Upper lobe of left lung (tissue), 4 donors: ENCODE measurements around the gene NTN1.

Experiments used
- EP300 ChIP-seq, 4 donors: sonication (generic); formaldehyde crosslinking; IDR thresholded peaks; one replicate each; pipeline ENCODE4 v1.5.1; 2017; ENCODE audit warnings: antibody characterized with exemption in 4 of 4, control low read depth in 2 of 4
- POLR2A ChIP-seq, 4 donors: fragments of 450-650 bp; IDR thresholded peaks; one replicate each; pipeline ENCODE4 v1.5.1; 2016 to 2017; ENCODE audit warnings: antibody characterized with exemption in 4 of 4, mild to moderate bottlenecking in 2 of 4
- POLR2AphosphoS5 ChIP-seq, 2 donors: sonication (generic); formaldehyde crosslinking; IDR thresholded peaks; one replicate each; pipeline ENCODE4 v1.5.1; 2017; ENCODE audit warnings: antibody characterized with exemption in 2 of 2
- TF ChIP-seq, protein P1 (sequence below), 6 experiments: fragments of 450-650 bp in 4 of 6; fragments of 200-600 bp in 2 of 6; sonication (generic) in 2 of 6; IDR thresholded peaks; one replicate each; pipeline ENCODE4 v1.5.1; 2016 to 2019; ENCODE audit warnings: antibody characterized with exemption in 6 of 6

DNA sequence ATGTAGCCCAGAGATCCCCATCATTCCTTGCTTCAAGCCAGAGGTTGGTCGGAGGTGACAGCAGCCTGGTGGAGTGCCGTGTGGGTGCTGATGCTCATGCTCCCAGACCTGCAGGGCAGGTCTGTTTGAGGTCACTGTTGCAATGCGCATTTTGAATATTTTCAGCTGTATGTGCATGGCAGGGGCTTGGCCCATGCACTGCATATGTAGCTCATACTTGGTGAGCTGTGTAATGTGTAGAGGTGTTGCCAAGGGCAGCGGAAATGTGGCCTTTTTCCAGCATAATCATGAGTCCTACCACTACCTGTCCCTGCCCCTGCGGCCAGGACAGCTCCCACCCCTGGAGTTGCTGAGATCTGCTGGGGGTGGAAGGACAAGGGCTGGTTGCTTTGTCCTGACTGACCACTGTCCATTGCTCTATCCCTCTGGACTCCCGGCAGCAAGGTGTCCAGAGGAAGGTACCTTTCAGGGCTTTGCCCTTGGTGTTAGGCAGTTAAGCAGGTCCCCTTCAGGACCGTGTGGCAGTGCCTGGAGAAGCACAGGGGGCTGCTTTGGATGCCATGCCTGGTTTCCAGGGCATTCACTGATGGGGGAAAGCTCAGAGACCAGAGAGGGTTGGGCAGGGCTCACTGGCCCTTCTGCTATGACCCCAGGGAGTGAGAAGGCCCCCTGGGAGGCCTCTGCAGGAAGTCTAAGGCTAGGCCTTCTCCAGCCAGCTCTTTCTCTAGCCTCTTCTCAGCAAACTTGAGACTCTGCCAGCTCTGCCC, 215.2 kb downstream of the NTN1 start:
- TF ChIP-seq, protein P1, sequence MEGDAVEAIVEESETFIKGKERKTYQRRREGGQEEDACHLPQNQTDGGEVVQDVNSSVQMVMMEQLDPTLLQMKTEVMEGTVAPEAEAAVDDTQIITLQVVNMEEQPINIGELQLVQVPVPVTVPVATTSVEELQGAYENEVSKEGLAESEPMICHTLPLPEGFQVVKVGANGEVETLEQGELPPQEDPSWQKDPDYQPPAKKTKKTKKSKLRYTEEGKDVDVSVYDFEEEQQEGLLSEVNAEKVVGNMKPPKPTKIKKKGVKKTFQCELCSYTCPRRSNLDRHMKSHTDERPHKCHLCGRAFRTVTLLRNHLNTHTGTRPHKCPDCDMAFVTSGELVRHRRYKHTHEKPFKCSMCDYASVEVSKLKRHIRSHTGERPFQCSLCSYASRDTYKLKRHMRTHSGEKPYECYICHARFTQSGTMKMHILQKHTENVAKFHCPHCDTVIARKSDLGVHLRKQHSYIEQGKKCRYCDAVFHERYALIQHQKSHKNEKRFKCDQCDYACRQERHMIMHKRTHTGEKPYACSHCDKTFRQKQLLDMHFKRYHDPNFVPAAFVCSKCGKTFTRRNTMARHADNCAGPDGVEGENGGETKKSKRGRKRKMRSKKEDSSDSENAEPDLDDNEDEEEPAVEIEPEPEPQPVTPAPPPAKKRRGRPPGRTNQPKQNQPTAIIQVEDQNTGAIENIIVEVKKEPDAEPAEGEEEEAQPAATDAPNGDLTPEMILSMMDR (IDR thresholded peaks at IDR 0.05), result no peak
- TF ChIP-seq POLR2A (IDR thresholded peaks at IDR 0.05) (no peak), POLR2AphosphoS5 (IDR thresholded peaks at IDR 0.05) (no peak), EP300 (IDR thresholded peaks at IDR 0.05) (no peak)
